Measurements from ENCODE around the gene FAM76A.

DNA sequence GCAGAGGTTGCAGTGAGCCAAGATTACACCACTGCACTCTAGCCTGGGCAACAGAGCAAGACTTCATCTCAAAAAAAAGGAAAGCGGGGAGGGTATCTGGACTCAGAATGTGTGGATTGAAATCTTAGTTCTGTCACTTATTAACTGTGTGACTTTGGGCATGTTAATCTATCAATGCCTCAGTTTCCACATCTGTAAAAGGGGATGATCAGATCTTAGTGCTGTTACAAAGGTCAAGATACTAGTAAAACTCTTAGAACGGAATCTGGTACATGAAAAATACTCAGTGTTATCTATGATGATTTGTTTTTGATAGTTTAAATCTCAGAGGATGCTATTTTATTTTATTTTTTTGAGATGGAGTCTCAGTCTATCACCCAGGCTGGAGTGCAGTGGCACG, 10.5 kb downstream of the FAM76A start:
- TF ChIP-seq, protein P1, sequence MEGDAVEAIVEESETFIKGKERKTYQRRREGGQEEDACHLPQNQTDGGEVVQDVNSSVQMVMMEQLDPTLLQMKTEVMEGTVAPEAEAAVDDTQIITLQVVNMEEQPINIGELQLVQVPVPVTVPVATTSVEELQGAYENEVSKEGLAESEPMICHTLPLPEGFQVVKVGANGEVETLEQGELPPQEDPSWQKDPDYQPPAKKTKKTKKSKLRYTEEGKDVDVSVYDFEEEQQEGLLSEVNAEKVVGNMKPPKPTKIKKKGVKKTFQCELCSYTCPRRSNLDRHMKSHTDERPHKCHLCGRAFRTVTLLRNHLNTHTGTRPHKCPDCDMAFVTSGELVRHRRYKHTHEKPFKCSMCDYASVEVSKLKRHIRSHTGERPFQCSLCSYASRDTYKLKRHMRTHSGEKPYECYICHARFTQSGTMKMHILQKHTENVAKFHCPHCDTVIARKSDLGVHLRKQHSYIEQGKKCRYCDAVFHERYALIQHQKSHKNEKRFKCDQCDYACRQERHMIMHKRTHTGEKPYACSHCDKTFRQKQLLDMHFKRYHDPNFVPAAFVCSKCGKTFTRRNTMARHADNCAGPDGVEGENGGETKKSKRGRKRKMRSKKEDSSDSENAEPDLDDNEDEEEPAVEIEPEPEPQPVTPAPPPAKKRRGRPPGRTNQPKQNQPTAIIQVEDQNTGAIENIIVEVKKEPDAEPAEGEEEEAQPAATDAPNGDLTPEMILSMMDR (IDR thresholded peaks at IDR 0.05), result no peak
- no peak for TF ChIP-seq POLR2AphosphoS5 (IDR thresholded peaks at IDR 0.05)

Data from upper lobe of left lung (tissue), 4 donors.